HG02870 (cell line): ENCODE results near the gene LPCAT4.
"Not testable (repeated sequence)": the region's sequence is repeated elsewhere in the genome, so short reads cannot be mapped to it uniquely, and the experiment has no call there.

Experiments used
- ATAC-seq: cut with Tn5 transposase; IDR thresholded peaks from one replicate; pipeline ENCODE4 v1.9.1; 2021; ENCODE audit warnings: mild to moderate bottlenecking, moderate library complexity; ENCODE audit not compliant: unreplicated experiment

The LPCAT4 gene, protein sequence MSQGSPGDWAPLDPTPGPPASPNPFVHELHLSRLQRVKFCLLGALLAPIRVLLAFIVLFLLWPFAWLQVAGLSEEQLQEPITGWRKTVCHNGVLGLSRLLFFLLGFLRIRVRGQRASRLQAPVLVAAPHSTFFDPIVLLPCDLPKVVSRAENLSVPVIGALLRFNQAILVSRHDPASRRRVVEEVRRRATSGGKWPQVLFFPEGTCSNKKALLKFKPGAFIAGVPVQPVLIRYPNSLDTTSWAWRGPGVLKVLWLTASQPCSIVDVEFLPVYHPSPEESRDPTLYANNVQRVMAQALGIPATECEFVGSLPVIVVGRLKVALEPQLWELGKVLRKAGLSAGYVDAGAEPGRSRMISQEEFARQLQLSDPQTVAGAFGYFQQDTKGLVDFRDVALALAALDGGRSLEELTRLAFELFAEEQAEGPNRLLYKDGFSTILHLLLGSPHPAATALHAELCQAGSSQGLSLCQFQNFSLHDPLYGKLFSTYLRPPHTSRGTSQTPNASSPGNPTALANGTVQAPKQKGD

GRCh38 chr15:34367101-34368081, at the start of gene LPCAT4:
LPCAT4 (minus strand) TSS chr15:34367196; CDS start chr15:34367100, 96 bp downstream.
- peak; percentile 60 for ATAC-seq

GRCh38 chr15:34409511-34409910, 42.5 kb upstream of the LPCAT4 start:
- ATAC-seq: not testable (repeated sequence)

- not testable (repeated sequence) for ATAC-seq
Measured at GRCh38 chr15:34408973-34409372, 42.0 kb upstream of the LPCAT4 start.

- ATAC-seq: not testable (repeated sequence)
Measured at GRCh38 chr15:34403899-34404298, 36.9 kb upstream of the LPCAT4 start.

- peak; percentile 69 for ATAC-seq
Measured at GRCh38 chr15:34403160-34403598, 36.2 kb upstream of the LPCAT4 start.

- not testable (repeated sequence) for ATAC-seq
Measured at GRCh38 chr15:34397637-34398259, 30.8 kb upstream of the LPCAT4 start.

GRCh38 chr15:34392981-34393380, 26.0 kb upstream of the LPCAT4 start:
- not testable (repeated sequence) for ATAC-seq

GRCh38 chr15:34389594-34390086, 22.6 kb upstream of the LPCAT4 start:
- not testable (repeated sequence) for ATAC-seq

GRCh38 chr15:34381829-34382521, 15.0 kb upstream of the LPCAT4 start:
- ATAC-seq: not testable (repeated sequence)

- not testable (repeated sequence) for ATAC-seq
Measured at GRCh38 chr15:34380491-34380890, 13.5 kb upstream of the LPCAT4 start.

GRCh38 chr15:34376856-34377255, 9.9 kb upstream of the LPCAT4 start:
- no peak for ATAC-seq

DNA sequence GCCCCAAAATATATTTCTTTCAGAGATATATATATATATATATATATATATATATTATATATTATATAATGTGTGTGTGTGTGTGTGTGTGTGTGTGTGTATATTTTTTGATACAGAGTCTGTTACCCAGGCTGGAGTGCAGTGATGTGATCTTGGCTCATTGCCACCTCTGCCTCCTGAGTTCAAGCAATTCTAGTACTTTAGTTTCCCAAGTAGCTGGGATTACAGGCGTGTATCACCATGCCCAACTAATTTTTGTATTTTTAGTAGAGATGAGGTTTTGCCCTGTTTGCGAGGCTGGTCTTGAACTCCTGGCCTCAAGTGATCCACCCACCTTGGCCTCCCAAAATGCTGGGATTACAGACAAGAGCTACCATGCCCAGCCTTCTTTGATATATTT, 8.5 kb upstream of the LPCAT4 start:
- ATAC-seq: not testable (repeated sequence)

- ATAC-seq: no peak
Measured at GRCh38 chr15:34374816-34375215, 7.8 kb upstream of the LPCAT4 start.

DNA sequence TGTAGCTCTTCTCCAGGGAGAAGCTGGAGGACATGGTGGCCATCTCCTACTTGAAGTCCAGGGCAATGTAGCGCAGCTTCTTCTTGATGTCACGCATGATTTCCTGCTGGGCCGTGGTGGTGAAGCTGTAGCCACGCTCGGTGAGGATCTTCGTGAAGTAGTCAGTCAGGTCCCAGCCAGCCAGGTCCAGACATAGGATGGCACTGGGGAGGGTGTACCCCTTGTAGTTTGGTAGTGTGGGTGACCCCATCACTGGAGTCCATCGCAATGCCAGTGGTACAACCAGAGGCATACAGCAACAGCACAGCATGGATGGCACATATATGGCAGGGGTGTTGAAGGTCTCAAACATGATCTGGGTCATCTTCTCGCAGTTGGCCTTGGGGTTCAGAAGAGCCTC, 7.0 kb upstream of the LPCAT4 start:
- ATAC-seq: no peak

- ATAC-seq: no peak
Measured at GRCh38 chr15:34370643-34371042, 3.6 kb upstream of the LPCAT4 start.

DNA sequence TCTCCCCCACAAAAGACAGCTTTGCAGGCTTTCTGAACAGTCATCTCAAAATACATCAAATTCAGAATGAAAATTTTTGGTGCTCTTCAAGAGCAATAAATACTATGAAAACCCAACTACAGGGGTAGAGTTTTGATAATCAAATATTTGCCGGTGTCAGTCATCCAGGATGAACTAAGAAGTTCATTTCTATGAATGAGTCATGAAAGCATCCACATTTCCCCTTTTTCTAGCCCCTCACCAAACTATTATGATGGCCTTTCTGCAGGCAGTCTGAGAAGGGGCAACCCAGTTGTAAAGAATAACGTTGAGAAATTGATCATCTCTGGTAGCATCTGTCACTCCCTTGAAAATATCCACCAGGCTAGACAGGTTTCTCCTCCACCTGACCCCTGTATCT, 3.1 kb upstream of the LPCAT4 start:
- no peak for ATAC-seq

- ATAC-seq: no peak
Measured at GRCh38 chr15:34366271-34367065, 528 bp downstream of the LPCAT4 start.

DNA sequence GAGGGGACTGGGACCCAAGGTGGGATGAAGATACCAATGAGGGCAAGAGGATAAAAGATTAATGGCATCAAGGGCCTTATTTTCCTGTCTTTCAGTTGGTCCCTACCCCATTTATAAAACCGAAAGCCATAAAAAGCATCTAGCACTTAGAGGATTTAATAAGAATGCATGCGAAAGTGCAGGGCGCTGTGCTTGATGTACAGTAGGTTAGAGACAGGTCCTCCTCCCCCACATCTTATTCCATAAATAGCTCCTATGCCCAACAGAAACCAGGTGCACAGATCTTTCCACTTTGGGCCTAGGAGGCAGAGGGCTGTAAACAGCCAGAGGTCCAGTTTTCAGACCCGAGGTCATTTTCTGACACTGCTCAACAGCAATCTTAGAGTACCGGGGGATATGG, 1.2 kb downstream of the LPCAT4 start:
- ATAC-seq: no peak
